AG09309 (cell line): ENCODE data around the gene PDE4D.
A peak's percentile ranks its signal among the peaks of the same experiment; 100 is the strongest.
"Not testable (repeated sequence)": the region's sequence is repeated elsewhere in the genome, so short reads cannot be mapped to it uniquely, and the experiment has no call there.

Experiments used
- DNase-seq: peaks from one replicate; pipeline ENCODE4 v3.0.0-alpha.2; 2010; ENCODE audit warnings: low read depth
- H3K4me3 ChIP-seq: 2 replicates; pipeline ENCODE4 v1.5.1; 2011; ENCODE audit warnings: mild to moderate bottlenecking, low read depth, low read length, moderate library complexity; ENCODE audit not compliant: control insufficient read depth
- CTCF ChIP-seq: IDR thresholded peaks from 2 replicates; pipeline ENCODE4 v1.5.1; 2011; ENCODE audit warnings: mild to moderate bottlenecking, low read depth, low read length, inconsistent platforms; ENCODE audit not compliant: insufficient read depth, control insufficient read depth; ENCODE audit errors: missing control alignments

PDE4D gene

GRCh38 chr5:59390074-59390659 is 503.4 kb downstream of the PDE4D start:
- DNase-seq: no peak
- H3K4me3 ChIP-seq: no peak overlapping the region

GRCh38 chr5:59387127-59387526 is 506.4 kb downstream of the PDE4D start:
- no peak overlapping the region for H3K4me3 ChIP-seq
- no peak for DNase-seq
- no peak for TF ChIP-seq CTCF

More at GRCh38 chr5:59390074-59390659, 503.4 kb downstream of the PDE4D start:
- peak; percentile 49 for TF ChIP-seq CTCF

- TF ChIP-seq CTCF: no peak
- no peak overlapping the region for H3K4me3 ChIP-seq
- no peak for DNase-seq
Measured at GRCh38 chr5:59385700-59386099, 507.8 kb downstream of the PDE4D start.

- H3K4me3 ChIP-seq: no peak overlapping the region
- peak; percentile 35 for DNase-seq
- TF ChIP-seq CTCF: peak; percentile 36
Measured at GRCh38 chr5:59380350-59380951, 513.1 kb downstream of the PDE4D start.

- not testable (repeated sequence) for H3K4me3 ChIP-seq, DNase-seq
Measured at GRCh38 chr5:59374036-59374435, 519.5 kb downstream of the PDE4D start.

GRCh38 chr5:59371525-59372127 is 521.9 kb downstream of the PDE4D start:
- no peak for DNase-seq
- TF ChIP-seq CTCF: no peak
- H3K4me3 ChIP-seq: no peak overlapping the region

- H3K4me3 ChIP-seq: no peak overlapping the region
- no peak for TF ChIP-seq CTCF
- DNase-seq: no peak
Measured at GRCh38 chr5:59368951-59369350, 524.6 kb downstream of the PDE4D start.
